Smooth muscle cell (in vitro differentiated cells): ENCODE results near the gene POLR3G. TPM values are rescaled to one million over a fixed set of nuclear protein-coding genes. Genes with fewer than 3 reads are reported as not detected.

Experiments
- DNase-seq: peaks from one replicate; lab custom pipeline; 2025; ENCODE audit not compliant: unreplicated experiment; lab: John Stamatoyannopoulos, UW
- H2AFZ ChIP-seq: fragments of 200-600 bp; sonication (generic); 2 replicates; pipeline ENCODE4 v1.6.0; 2016; ENCODE audit warnings: antibody characterized with exemption, low read depth, mild to moderate bottlenecking
- H3F3A ChIP-seq: fragments of 200-600 bp; sonication (generic); 2 replicates; pipeline ENCODE4 v1.6.0; 2017; ENCODE audit warnings: antibody characterized with exemption, low read depth
- H3K27ac ChIP-seq: fragments of 200-600 bp; sonication (generic); 2 replicates; pipeline ENCODE4 v1.5.1; 2016; ENCODE audit warnings: low read depth, mild to moderate bottlenecking
- H3K27me3 ChIP-seq: fragments of 200-600 bp; sonication (generic); 2 replicates; pipeline ENCODE4 v1.6.1; 2016; ENCODE audit warnings: low read depth, mild to moderate bottlenecking
- H3K36me3 ChIP-seq: fragments of 200-600 bp; sonication (generic); 2 replicates; pipeline ENCODE4 v1.5.1; 2016; ENCODE audit warnings: low read depth
- H3K4me1 ChIP-seq: fragments of 200-600 bp; sonication (generic); 2 replicates; pipeline ENCODE4 v1.5.1; 2016; ENCODE audit warnings: low read depth
- H3K4me2 ChIP-seq: fragments of 200-600 bp; sonication (generic); 2 replicates; pipeline ENCODE4 v1.6.0; 2016; ENCODE audit warnings: mild to moderate bottlenecking
- H3K4me3 ChIP-seq: fragments of 200-600 bp; sonication (generic); 2 replicates; pipeline ENCODE4 v1.5.1; 2016; ENCODE audit warnings: mild to moderate bottlenecking
- H3K79me2 ChIP-seq: fragments of 200-600 bp; sonication (generic); 2 replicates; pipeline ENCODE4 v1.6.0; 2016; ENCODE audit warnings: low read depth, mild to moderate bottlenecking
- H3K9ac ChIP-seq: fragments of 200-600 bp; sonication (generic); 2 replicates; pipeline ENCODE4 v1.6.0; 2016; ENCODE audit warnings: low read depth
- H3K9me3 ChIP-seq: fragments of 200-600 bp; sonication (generic); replicated peaks from 2 replicates; pipeline ENCODE4 v1.5.1; 2016; ENCODE audit warnings: low read depth
- H4K20me1 ChIP-seq: fragments of 200-600 bp; sonication (generic); 2 replicates; pipeline ENCODE4 v1.6.0; 2016; ENCODE audit warnings: low read depth
- WGBS: methylation state at CpG from one replicate; pipeline ENCODE4 v1.1.7; 2016; ENCODE audit warnings: low lambda C conversion rate; 5-methylcytosine and 5-hydroxymethylcytosine counted together
- polyA plus RNA-seq: library from polyadenylated mRNA; unstranded; fragments of >200 nt; fragmentation: Nextera tagmentation; extraction: Ambion mirVana; gene quantifications from 2 replicates; pipeline ENCODE4 v1.2.1, GENCODE V29; 2016
- total RNA-seq: library from RNA; depleted of rRNA; stranded (reverse); fragments of >200 nt; gene quantifications from 2 replicates; pipeline ENCODE4 v1.2.3, GENCODE V29; 2014
- TF ChIP-seq, protein P1 (sequence below): fragments of 200-600 bp; sonication (generic); IDR thresholded peaks from 2 replicates; pipeline ENCODE4 v1.5.1; 2017; ENCODE audit warnings: borderline replicate concordance, mild to moderate bottlenecking, antibody characterized with exemption; ENCODE audit not compliant: insufficient read depth, poor library complexity, severe bottlenecking

The POLR3G gene
- total and polyA plus RNA-seq, 2 experiments from 2014 or later = 1.6 to 2.3 TPM

DNA sequence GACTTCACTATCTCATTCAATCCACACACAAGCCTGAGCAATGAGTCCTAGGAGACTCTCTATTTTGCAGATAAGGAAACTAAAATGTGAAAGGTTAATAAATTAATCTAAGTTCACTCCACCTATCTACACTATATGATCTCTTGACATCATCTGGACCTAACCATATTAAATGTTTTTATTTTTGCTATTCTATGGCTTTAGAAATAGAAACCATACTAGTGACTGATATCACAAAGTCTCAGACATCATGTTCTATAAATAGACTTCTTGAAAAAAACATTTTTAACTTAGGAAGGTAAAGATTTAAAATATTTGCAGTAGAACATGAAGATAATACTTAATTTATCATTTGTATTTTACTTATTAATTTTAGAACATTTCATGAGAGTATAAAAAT is 74.6 kb downstream of the POLR3G start:
- Histone ChIP-seq H3K9ac (no peak overlapping the region), H3K9me3 (no peaks in the 10 kb centered on the region), H3K4me1 (no peaks in the 10 kb centered on the region), H3K4me2 (no peak overlapping the region), H2AFZ (no peak overlapping the region), H3K4me3 (no peak overlapping the region), H3K27ac (no peak overlapping the region), H3K27me3 (peaks cover 14% of the 10 kb centered on the region), H4K20me1 (no peaks in the 10 kb centered on the region), H3F3A (no peaks in the 10 kb centered on the region), H3K36me3 (no peaks in the 10 kb centered on the region), H3K79me2 (no peaks in the 10 kb centered on the region)
- DNase-seq = no peak
- TF ChIP-seq, protein P1, sequence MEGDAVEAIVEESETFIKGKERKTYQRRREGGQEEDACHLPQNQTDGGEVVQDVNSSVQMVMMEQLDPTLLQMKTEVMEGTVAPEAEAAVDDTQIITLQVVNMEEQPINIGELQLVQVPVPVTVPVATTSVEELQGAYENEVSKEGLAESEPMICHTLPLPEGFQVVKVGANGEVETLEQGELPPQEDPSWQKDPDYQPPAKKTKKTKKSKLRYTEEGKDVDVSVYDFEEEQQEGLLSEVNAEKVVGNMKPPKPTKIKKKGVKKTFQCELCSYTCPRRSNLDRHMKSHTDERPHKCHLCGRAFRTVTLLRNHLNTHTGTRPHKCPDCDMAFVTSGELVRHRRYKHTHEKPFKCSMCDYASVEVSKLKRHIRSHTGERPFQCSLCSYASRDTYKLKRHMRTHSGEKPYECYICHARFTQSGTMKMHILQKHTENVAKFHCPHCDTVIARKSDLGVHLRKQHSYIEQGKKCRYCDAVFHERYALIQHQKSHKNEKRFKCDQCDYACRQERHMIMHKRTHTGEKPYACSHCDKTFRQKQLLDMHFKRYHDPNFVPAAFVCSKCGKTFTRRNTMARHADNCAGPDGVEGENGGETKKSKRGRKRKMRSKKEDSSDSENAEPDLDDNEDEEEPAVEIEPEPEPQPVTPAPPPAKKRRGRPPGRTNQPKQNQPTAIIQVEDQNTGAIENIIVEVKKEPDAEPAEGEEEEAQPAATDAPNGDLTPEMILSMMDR = no peak

DNA sequence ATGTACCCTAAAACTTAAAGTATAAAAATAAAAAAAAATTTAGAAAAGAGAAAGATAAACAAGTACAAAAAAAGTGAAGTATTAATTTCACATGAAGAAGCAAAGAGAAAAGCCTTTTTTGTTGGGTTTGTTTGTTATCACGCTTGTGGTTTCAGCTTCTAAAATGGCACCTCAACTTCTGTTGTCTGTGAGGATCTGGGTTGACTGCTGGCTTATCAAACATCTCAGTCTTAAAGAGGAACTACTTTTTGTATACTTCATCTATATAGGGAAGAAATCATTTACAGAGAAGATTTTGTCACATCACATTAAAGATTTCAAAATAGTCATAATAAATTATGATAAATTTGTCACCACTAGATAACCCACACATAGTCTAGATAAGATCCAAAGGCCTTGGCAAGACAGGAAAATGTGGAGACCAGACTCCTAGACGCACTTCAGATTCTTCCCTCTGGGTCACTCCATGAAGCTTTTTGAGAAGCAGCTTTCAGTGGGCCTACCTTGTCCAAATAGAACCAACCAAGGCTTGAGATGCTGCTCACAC is 75.1 kb downstream of the POLR3G start:
- H3K36me3 ChIP-seq = no peaks in the 10 kb centered on the region
- TF ChIP-seq, protein P1 = no peak
- no peak overlapping the region for H2AFZ ChIP-seq

DNA sequence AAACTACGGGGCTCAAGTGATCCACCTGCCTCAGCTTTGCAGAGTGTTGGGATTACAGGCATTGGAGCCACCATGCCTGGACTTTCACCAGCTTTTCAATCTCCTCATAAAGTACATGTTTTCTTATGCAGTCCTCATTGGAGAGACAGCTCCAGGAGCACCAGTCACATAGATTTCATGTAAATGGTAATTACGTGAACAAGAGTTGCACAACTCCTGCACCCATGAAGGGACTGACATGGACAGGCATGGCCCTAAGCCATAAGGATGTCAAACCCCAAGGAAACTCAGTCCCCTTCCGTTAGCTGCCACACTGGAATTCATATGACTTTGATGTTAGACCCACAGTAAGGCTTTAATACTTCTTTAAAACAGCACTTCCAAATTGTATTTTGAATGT is 76.3 kb downstream of the POLR3G start:
- Histone ChIP-seq H4K20me1 (no peaks in the 10 kb centered on the region), H3K4me2 (no peak overlapping the region), H2AFZ (no peak overlapping the region), H3K9me3 (no peaks in the 10 kb centered on the region), H3K4me3 (no peak overlapping the region), H3F3A (no peaks in the 10 kb centered on the region), H3K27ac (no peak overlapping the region), H3K9ac (no peak overlapping the region), H3K27me3 (peaks cover 31% of the 10 kb centered on the region), H3K4me1 (no peaks in the 10 kb centered on the region), H3K79me2 (no peaks in the 10 kb centered on the region), H3K36me3 (no peaks in the 10 kb centered on the region)
- DNase-seq = no peak
- 95% methylated on average over 3 of the region's 3 CpGs for WGBS
- TF ChIP-seq, protein P1 = no peak

More for the DNA sequence above, 75.1 kb downstream of the POLR3G start:
- H3K4me1 ChIP-seq = no peaks in the 10 kb centered on the region
- peaks cover 19% of the 10 kb centered on the region for H3K27me3 ChIP-seq
- H3K79me2 ChIP-seq = no peaks in the 10 kb centered on the region
- no peak overlapping the region for H3K4me3 ChIP-seq
- no peaks in the 10 kb centered on the region for H4K20me1 ChIP-seq
- WGBS = 90% methylated on average over 2 of the region's 2 CpGs
- no peak for DNase-seq
- H3K4me2 ChIP-seq = no peak overlapping the region
- no peak overlapping the region for H3K27ac ChIP-seq
- no peaks in the 10 kb centered on the region for H3F3A ChIP-seq
- no peak overlapping the region for H3K9ac ChIP-seq
- H3K9me3 ChIP-seq = no peaks in the 10 kb centered on the region

DNA sequence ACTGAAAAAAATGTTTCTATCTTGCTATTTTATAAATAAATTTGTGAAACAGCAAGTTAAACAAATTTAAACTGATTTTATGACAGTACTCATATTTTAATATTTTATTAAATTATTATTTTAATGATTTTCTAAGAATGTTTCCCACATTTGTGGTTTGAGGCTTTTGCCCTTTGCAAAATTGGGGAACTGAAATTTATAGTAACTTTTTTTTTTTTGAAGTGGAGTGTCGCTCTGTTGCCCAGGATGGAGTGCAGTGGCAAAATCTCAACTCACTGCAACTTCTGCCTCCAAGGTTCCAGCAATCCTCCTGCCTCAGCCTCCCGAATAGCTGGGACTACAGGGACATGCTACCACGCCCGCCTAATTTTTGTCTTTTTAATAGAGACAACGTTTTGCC is 76.7 kb downstream of the POLR3G start:
- H3K36me3 ChIP-seq = no peaks in the 10 kb centered on the region
- H3K9me3 ChIP-seq = no peaks in the 10 kb centered on the region
- TF ChIP-seq, protein P1 = no peak
- WGBS = 78% methylated on average over 5 of the region's 5 CpGs
- no peak overlapping the region for H2AFZ ChIP-seq
- H3K4me2 ChIP-seq = no peak overlapping the region
- peaks cover 35% of the 10 kb centered on the region for H3K27me3 ChIP-seq
- H3K9ac ChIP-seq = no peak overlapping the region
- no peaks in the 10 kb centered on the region for H3K79me2 ChIP-seq
- H3K4me3 ChIP-seq = no peak overlapping the region
- no peak overlapping the region for H3K27ac ChIP-seq
- no peaks in the 10 kb centered on the region for H4K20me1 ChIP-seq
- no peak for DNase-seq
- H3K4me1 ChIP-seq = no peaks in the 10 kb centered on the region
- H3F3A ChIP-seq = no peaks in the 10 kb centered on the region
